GM18502 (cell line): ENCODE data around the gene BRAT1.
A peak's percentile ranks its signal among the peaks of the same experiment; 100 is the strongest.

Source experiments
- ATAC-seq: cut with Tn5 transposase; IDR thresholded peaks from one replicate; pipeline ENCODE4 v1.9.1; 2021; ENCODE audit warnings: mild to moderate bottlenecking; ENCODE audit not compliant: unreplicated experiment, poor library complexity

BRAT1 gene

DNA sequence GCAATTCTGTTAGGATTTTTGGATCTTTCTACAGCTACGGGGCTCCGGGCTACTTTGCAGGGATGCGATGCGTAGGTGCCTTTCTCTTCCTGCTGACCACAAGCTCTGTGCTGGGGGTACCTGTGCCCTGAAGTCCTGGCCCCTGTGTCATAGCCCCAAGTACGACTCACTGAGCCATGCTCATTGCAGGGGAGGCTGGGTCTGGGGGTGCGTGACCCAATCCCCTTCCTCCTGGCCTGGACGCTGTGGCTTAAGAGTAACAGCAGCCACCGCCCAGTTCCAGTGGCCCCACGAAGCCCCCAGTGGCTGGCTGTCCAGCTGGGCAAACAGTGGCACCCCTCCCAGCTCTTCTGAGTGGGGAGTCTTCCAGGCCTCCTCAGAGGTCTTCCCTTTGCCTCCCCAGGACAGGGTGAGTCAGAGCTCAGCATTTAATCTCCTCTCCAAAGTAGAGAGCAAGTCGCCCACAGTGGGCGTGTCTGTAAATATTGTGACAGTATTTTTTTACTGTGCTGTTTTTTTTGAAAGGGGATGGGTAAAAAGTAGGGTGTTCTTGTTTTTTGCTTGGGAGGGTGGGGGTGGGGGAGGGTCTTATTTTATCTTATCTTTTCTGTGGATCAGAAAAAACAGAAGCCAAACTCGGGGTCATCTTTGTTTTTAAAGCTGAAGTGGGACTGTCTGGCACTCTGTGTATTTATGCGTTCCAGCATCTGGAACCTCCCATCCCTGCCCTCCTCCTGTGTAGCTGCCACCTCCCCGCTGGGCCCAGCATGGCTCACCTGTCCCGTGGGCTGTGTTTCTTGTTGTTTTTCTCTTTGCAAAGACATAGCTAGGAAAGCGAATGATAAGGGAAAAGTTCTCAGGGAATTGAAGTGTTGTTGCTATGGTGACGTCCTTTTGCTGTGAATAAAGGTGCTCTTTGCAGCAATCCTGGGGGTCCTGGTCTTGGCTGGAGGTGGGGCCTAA, 27.5 kb downstream of the BRAT1 start:
- no peak for ATAC-seq

GRCh38 chr7:2526659-2527504, 28.4 kb downstream of the BRAT1 start:
- ATAC-seq: no peak

- ATAC-seq: no peak
These were observed 29.4 kb downstream of the BRAT1 start for GRCh38 chr7:2525658-2526630.

- no peak for ATAC-seq
These were observed 30.3 kb downstream of the BRAT1 start for GRCh38 chr7:2524808-2525657.

DNA sequence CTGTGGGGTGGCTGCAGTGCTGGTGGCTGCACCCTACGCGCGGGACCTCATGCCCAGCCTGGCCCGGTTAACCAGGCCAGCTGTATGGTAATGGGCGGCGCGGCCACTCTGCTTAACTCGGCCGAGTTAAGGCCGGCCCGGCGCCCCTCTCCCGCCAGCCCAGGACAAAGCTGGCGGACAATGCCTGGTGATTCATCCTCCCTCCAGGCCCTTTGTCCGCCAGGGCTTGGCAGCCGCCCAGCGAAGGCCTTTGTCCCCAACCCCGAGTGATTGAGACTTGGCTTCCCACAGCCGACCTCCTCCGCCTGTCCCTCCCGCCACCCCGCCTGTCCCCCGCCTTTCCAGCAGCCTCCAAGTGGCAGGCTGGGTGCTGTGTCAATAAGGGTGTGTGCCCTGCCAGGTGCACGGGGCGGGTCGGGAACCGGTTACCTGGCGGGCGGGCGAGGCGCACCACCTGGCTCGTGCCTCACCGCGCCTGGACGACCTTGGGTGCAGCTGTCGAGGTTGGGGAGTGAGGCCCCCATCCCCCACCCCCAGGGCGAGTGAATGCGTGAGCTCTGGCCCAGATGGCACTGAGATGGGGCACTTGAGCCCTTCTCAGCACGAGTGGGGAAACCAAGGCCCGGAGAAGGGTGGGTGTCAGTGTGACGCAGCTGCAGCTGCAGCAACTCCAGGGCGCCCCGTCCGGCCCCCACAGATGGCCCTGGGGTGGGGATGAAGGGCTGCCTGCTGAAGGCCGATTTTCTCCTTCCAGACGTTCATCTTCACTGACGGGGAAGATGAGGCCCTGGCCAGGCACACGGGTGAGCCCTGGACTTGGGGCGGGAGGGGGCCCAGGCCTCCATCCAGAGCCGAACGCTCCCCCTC, 31.1 kb downstream of the BRAT1 start:
- ATAC-seq: no peak

- ATAC-seq: no peak
These were observed 31.8 kb downstream of the BRAT1 start for GRCh38 chr7:2523461-2523936.

DNA sequence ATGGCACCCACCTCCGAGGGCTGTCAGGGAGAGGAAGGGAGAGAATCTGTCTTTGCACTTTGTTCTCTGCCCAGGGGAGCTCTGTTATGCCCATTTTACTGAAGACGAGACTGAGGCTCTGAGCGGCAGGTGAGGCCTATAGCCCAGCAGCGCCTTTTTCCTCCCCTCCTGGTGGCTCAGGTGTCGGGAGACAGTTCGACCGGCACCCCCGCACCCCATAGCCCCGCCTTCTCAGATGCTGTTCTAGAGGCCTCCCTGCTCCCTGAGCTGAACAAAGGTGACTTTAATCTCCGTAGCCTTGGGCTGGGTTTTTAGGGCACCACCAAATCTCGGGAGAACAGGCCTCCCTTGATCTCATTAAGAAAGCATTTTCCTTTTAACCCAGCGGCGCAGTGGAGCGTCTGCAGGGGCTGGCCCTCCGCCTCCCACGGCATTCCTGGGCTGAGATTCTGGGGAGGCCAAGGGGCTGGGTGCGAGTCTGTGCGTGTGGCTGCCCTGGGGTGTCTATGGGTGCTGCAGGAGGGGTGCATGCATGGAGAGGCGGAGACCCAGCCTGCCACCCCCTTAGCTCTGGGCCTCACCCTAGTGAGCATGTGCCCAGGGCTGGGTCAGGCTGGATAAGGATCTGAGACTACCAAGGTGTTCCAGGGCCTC, 32.4 kb downstream of the BRAT1 start:
- no peak for ATAC-seq

DNA sequence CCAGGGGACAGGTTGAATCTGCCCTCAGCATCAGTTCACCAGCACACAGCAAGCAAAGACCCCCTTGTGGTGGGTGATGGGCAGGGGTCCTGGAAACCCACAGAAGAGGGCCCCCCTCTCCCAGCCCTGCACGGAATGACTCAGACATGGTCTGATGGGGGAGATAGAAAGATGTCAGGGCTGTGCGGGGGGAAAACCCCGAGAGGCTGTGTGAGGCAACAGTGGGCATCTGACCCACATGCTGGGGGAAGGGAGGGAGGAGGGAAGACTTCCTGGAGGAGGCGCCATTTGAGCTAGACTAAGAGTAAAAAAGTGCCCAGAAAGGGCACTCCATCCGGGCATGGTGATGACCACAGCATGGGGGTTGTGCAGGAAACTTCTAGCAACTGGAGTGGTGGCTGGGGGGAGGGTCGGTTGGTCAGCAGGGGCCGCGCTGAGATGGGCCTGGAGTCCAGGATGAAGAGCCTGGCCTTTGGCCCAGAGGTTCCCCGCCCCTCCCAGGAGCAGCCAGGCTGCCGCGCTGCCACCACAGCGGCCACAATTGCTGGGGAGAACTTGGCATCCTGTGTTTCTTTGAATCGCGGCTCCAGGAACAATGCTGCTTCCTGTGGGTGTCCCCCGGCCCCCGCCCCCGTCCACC, 33.3 kb downstream of the BRAT1 start:
- no peak for ATAC-seq

DNA sequence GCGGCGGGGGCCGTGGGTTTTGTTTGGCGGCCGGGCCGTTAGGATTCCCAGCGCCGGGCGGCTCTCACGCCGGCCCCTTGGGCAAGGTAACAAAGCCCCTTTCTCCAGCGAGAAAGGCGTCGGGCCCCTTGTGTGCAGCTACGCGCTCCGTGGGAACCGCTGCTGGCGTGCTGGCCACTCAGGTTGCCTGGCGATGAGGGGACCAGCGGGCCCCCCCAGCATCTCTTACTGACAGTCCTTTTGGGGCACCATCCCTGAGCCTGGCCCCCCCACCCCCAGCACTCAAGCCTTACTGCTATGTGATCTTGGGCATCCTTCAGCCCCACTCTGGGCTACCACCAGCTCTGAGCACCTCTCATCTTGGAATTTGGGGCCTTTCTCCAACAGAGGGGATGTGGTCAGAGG, 34.0 kb downstream of the BRAT1 start:
- ATAC-seq: no peak

- ATAC-seq: no peak
These were observed 34.5 kb downstream of the BRAT1 start for GRCh38 chr7:2520761-2521290.

GRCh38 chr7:2520131-2520760, 35.1 kb downstream of the BRAT1 start:
- no peak for ATAC-seq

GRCh38 chr7:2519119-2519930, 36.0 kb downstream of the BRAT1 start, which contains the start of gene LFNG:
LFNG (plus strand) TSS chr7:2519774; CDS start chr7:2519862, 88 bp downstream.
- ATAC-seq: peak; percentile 89

- no peak for ATAC-seq
These were observed 36.6 kb downstream of the BRAT1 start for GRCh38 chr7:2518737-2519118.

- no peak for ATAC-seq
These were observed 37.4 kb downstream of the BRAT1 start for GRCh38 chr7:2517678-2518507.

GRCh38 chr7:2517026-2517425, 38.3 kb downstream of the BRAT1 start:
- ATAC-seq: no peak
